ENCODE measurements around the gene MAML3. TPM values are rescaled to one million over a fixed set of nuclear protein-coding genes. Genes with fewer than 3 reads are reported as not detected.

Gene MAML3
- total RNA-seq, 4 donors from 2014 or later = 18.2 to 42.7 (median 28.6) TPM

GRCh38 chr4:139834981-139835391, 319.0 kb downstream of the MAML3 start:
- Histone ChIP-seq H3K4me3 (no peak overlapping the region), H3K9me3 (no peaks in the 10 kb centered on the region), H3K4me1 (peaks cover 3% of the 10 kb centered on the region), H3K36me3 (no peaks in the 10 kb centered on the region), H3K27ac (no peak overlapping the region), H3K27me3 (no peaks in the 10 kb centered on the region)
- no peak for DNase-seq (ENCODE audit: low spot score in 2 of 2)
- TF ChIP-seq POLR2AphosphoS5 (IDR thresholded peaks at IDR 0.05) = no peak
- TF ChIP-seq POLR2A (IDR thresholded peaks at IDR 0.05) = no peak
- no peak for TF ChIP-seq CTCF (IDR thresholded peaks at IDR 0.05)
- TF ChIP-seq EP300 (IDR thresholded peaks at IDR 0.05) = no peak
- WGBS = 55% methylated on average over 2 of the region's 2 CpGs

- Histone ChIP-seq H3K4me3 (no peak overlapping the region), H3K36me3 (no peaks in the 10 kb centered on the region), H3K4me1 (peaks cover 3% of the 10 kb centered on the region), H3K9me3 (no peaks in the 10 kb centered on the region), H3K27ac (no peak overlapping the region), H3K27me3 (no peaks in the 10 kb centered on the region)
- no peak for TF ChIP-seq POLR2AphosphoS5 (IDR thresholded peaks at IDR 0.05)
- TF ChIP-seq CTCF (IDR thresholded peaks at IDR 0.05) = no peak
- no peak for TF ChIP-seq POLR2A (IDR thresholded peaks at IDR 0.05)
- no peak for TF ChIP-seq EP300 (IDR thresholded peaks at IDR 0.05)
- WGBS = 77% methylated on average over 7 of the region's 8 CpGs
- DNase-seq (ENCODE audit: low spot score in 2 of 2) = no peak
Measured at GRCh38 chr4:139834226-139834662, 319.7 kb downstream of the MAML3 start.

DNA sequence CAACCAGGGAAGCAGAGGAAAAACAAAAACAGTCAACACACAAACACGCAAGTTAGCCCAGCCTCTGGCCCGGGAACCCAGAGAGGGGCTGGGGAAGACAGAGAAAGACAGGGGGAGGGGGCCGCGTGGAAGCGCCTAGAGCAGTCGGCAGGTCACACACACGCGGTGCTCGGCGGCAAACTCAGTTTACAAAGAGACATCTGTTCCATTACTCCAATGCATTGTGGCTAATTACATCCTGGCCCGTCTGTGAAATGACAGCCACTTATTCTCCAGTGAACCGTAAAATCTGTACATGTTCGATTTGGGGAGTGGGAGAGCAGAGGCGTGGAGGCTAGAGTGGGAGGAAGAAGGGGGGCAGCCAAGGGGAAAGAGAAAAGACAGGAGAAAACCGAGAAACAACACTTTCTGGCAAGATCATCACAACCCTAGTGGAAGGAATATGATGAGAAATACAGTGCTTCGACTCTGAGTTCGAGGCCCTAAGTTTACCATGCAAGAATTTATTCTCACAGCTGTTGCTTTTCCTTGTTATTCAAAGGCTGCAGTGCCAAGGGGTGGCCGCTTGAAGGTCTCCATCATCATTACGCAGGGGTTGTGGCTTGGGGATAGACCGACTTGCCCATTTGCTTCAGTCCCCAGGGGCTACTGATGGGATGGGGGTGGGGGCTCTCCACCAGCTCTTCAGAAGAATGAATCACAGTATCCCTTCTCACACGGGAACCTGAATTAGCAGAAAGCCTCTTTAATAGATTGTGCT, 320.7 kb downstream of the MAML3 start:
- H3K4me3 ChIP-seq = no peak overlapping the region
- DNase-seq (ENCODE audit: low spot score in 2 of 2) = no peak
- no peaks in the 10 kb centered on the region for H3K36me3 ChIP-seq
- no peaks in the 10 kb centered on the region for H3K9me3 ChIP-seq
- TF ChIP-seq EP300 (IDR thresholded peaks at IDR 0.05) (no peak), POLR2A (IDR thresholded peaks at IDR 0.05) (no peak), CTCF (IDR thresholded peaks at IDR 0.05) (no peak), POLR2AphosphoS5 (IDR thresholded peaks at IDR 0.05) (no peak)
- peaks cover 3% of the 10 kb centered on the region for H3K4me1 ChIP-seq
- H3K27me3 ChIP-seq = no peaks in the 10 kb centered on the region
- no peak overlapping the region for H3K27ac ChIP-seq
- WGBS = 89% methylated on average over 21 of the region's 21 CpGs

DNA sequence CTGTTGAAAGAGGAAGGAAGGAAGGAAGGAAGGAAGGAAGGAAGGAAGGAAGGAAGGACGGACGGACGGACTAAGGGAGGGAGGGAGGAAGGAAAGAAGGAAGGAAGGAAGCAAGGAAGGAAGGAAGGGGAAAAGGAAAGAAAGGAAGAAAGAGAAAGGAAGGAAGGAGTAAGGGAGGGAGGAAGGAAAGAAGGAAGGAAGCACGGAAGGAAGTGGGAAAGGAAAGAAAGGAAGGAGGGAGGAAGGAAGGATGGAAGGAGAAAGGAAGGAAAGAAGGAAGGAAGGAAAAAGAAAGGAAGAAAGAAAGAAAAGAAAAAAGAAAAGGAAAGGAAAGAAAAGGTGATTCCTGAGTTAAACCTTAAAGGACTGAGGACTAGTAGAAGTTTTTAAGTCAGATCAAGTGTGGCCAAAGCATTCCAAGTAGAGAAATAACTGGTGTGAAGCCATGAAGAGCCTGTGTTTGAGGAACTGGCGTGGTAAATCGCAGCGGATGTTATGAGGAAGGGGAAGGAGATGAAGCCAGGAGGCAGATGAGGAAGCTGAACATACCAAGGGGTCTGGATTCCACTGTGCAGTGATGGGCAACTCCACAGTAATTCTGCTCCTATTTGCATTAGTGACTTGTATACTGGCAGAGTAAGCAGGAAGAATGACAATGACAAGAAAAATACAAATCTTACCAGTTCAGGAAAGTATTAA, 324.9 kb downstream of the MAML3 start:
- no peak overlapping the region for H3K27ac ChIP-seq
- TF ChIP-seq EP300 (IDR thresholded peaks at IDR 0.05) (no peak), POLR2AphosphoS5 (IDR thresholded peaks at IDR 0.05) (no peak), CTCF (IDR thresholded peaks at IDR 0.05) (no peak), POLR2A (IDR thresholded peaks at IDR 0.05) (no peak)
- no peaks in the 10 kb centered on the region for H3K4me1 ChIP-seq
- 87% methylated on average over 7 of the region's 7 CpGs for WGBS
- no peaks in the 10 kb centered on the region for H3K27me3 ChIP-seq
- DNase-seq (ENCODE audit: low spot score in 2 of 2) = no peak
- H3K36me3 ChIP-seq = no peaks in the 10 kb centered on the region
- no peaks in the 10 kb centered on the region for H3K9me3 ChIP-seq
- H3K4me3 ChIP-seq = no peak overlapping the region

- Histone ChIP-seq H3K27ac (no peak overlapping the region), H3K4me1 (no peaks in the 10 kb centered on the region), H3K36me3 (no peaks in the 10 kb centered on the region), H3K9me3 (no peaks in the 10 kb centered on the region), H3K27me3 (no peaks in the 10 kb centered on the region), H3K4me3 (no peak overlapping the region)
- TF ChIP-seq POLR2AphosphoS5 (IDR thresholded peaks at IDR 0.05) = no peak
- no peak for TF ChIP-seq EP300 (IDR thresholded peaks at IDR 0.05)
- TF ChIP-seq CTCF (IDR thresholded peaks at IDR 0.05) = no peak
- no peak for TF ChIP-seq POLR2A (IDR thresholded peaks at IDR 0.05)
- WGBS = 92% methylated on average over 8 of the region's 8 CpGs
- DNase-seq (ENCODE audit: low spot score in 2 of 2) = no peak
Measured at GRCh38 chr4:139826426-139826825, 327.6 kb downstream of the MAML3 start.

Data from suprapubic skin (tissue), 4 donors.